K562 (cell line): ENCODE data around the gene B3GLCT. TPM values are rescaled to one million over a fixed set of nuclear protein-coding genes. Genes with fewer than 3 reads are reported as not detected.

Experiments
- ATAC-seq: fragments of 200-7000 bp; cut with Tn5 transposase; 3 replicates; pipeline ENCODE4 v1.9.1; 2020; ENCODE audit warnings: moderate library complexity
- BruUV-seq: library from RNA; stranded (reverse); fragments of 400-500 nt; replicated peaks from 2 replicates; lab custom pipeline; 2021; lab: Mats Ljungman, UMichigan
- CTCF ChIA-PET: fragments of 300-600 bp; formaldehyde crosslinking; extraction: SDS; loops from one replicate; lab custom pipeline; 2021; ENCODE audit warnings: low intra/inter-chr PET ratio; lab: Yijun Ruan, JAX
- POLR2A ChIA-PET: fragments of 300-600, 350-650 bp; sonication (Branson Sonifier 250); formaldehyde crosslinking; extraction: SDS; loops from one replicate; lab custom pipeline; 2021; ENCODE audit warnings: antibody characterized with exemption, inconsistent platforms; lab: Yijun Ruan, JAX
- DNase-seq, 4 experiments: peaks; one replicate each; pipeline versions ENCODE4 v3.0.0 to v3.0.0-alpha.2; 2011 to 2018; ENCODE audit warnings: low spot score in 3 of 4, mixed read lengths in 3 of 4; ENCODE audit errors: extremely low read depth in 1 of 4
- FAIRE-seq: peaks from 2 replicates; lab custom pipeline; 2011; peaks lifted over from hg19 to GRCh38; lab: Jason Lieb, UNC
- H2AFZ ChIP-seq: 2 replicates; pipeline ENCODE4 v1.6.0; 2011; ENCODE audit warnings: low read depth, low read length, control low read depth, inconsistent platforms
- H3K27ac ChIP-seq: fragments of 200-600 bp; 3 replicates; pipeline ENCODE4 v1.8.0; 2011; ENCODE audit warnings: low read depth, mild to moderate bottlenecking, control low read depth, inconsistent platforms, low read length, moderate library complexity, mixed read lengths; ENCODE audit errors: extremely low read depth
- H3K27me3 ChIP-seq, 2 experiments: fragments of 300-600 bp in 1 of 2; 2 replicates in 1 of 2; 3 replicates in 1 of 2; pipeline versions ENCODE4 v1.6.0 to v1.8.0; 2011; ENCODE audit warnings: inconsistent platforms in 2 of 2, low read length in 2 of 2, mild to moderate bottlenecking in 1 of 2, mixed read lengths in 1 of 2, moderate library complexity in 1 of 2; ENCODE audit not compliant: control insufficient read depth in 2 of 2, insufficient read depth in 2 of 2
- H3K36me3 ChIP-seq: fragments of 300-600 bp; 3 replicates; pipeline ENCODE4 v1.8.0; 2011; ENCODE audit warnings: mild to moderate bottlenecking, low read length, inconsistent platforms; ENCODE audit not compliant: control insufficient read depth, insufficient read depth
- H3K4me1 ChIP-seq, 2 experiments: fragments of 200-600 bp in 1 of 2; replicated peaks in 1 of 2; 2 replicates in 1 of 2; 3 replicates in 1 of 2; pipeline versions ENCODE4 v1.5.1 to v1.8.0; 2011; ENCODE audit warnings: inconsistent platforms in 2 of 2, low read length in 2 of 2, mild to moderate bottlenecking in 1 of 2, mixed read lengths in 1 of 2, moderate library complexity in 1 of 2; ENCODE audit not compliant: control insufficient read depth in 2 of 2, insufficient read depth in 2 of 2
- H3K4me2 ChIP-seq: 2 replicates; pipeline ENCODE4 v1.6.1; 2011; ENCODE audit warnings: low read length, control low read depth, inconsistent platforms, mixed read lengths; ENCODE audit not compliant: insufficient read depth
- H3K4me3 ChIP-seq: fragments of 200-600 bp; sonication (generic), shearing (Covaris generic); 2 replicates; pipeline ENCODE4 v1.5.1; 2016; ENCODE audit warnings: control low read depth, inconsistent platforms
- H3K79me2 ChIP-seq: fragments of 200-600 bp; 3 replicates; pipeline ENCODE4 v1.8.0; 2011; ENCODE audit warnings: low read length, inconsistent platforms; ENCODE audit not compliant: control insufficient read depth, insufficient read depth
- H3K9ac ChIP-seq, 2 experiments: 2 replicates each; pipeline versions ENCODE4 v1.6.0 to v1.6.1; 2011; ENCODE audit warnings: low read depth in 2 of 2, low read length in 2 of 2, control low read depth in 1 of 2, inconsistent platforms in 1 of 2, mild to moderate bottlenecking in 1 of 2, mixed read lengths in 1 of 2; ENCODE audit not compliant: insufficient read depth in 1 of 2
- H3K9me1 ChIP-seq: one replicate; pipeline ENCODE4 v1.6.0; 2011; ENCODE audit warnings: inconsistent platforms, mild to moderate bottlenecking, low read length, moderate library complexity; ENCODE audit not compliant: control insufficient read depth, insufficient read depth
- H3K9me3 ChIP-seq: replicated peaks from 2 replicates; pipeline ENCODE4 v1.5.1; 2011; ENCODE audit warnings: low read depth, low read length, inconsistent platforms; ENCODE audit not compliant: control insufficient read depth, insufficient read depth
- H4K20me1 ChIP-seq: replicated peaks from 2 replicates; pipeline ENCODE4 v1.6.1; 2011; ENCODE audit warnings: low read length, inconsistent platforms, mixed read lengths; ENCODE audit not compliant: control insufficient read depth, insufficient read depth
- COPS2 ChIP-seq: fragments of 450-650 bp; conservative IDR thresholded peaks from 2 replicates; pipeline ENCODE4 v1.6.1; 2016; ENCODE audit warnings: mild to moderate bottlenecking, moderate library complexity
- FOXK1 ChIP-seq: sonication (generic); formaldehyde crosslinking; IDR thresholded peaks from 2 replicates; pipeline ENCODE4 v1.8.0; 2022; ENCODE audit warnings: missing genetic modification reagents, mild to moderate bottlenecking, borderline replicate concordance
- HMGXB4 ChIP-seq: sonication (generic); formaldehyde crosslinking; IDR thresholded peaks from 2 replicates; pipeline ENCODE4 v1.8.1; 2023; ENCODE audit warnings: mild to moderate bottlenecking, missing genetic modification reagents
- HOXB6 ChIP-seq: fragments of 250-450 bp; sonication (Bioruptor Pico); IDR thresholded peaks from 2 replicates; pipeline ENCODE4 v1.5.1; 2022; ENCODE audit warnings: mild to moderate bottlenecking, borderline replicate concordance
- KHSRP ChIP-seq: fragments of 450-650 bp; IDR thresholded peaks from 2 replicates; pipeline ENCODE4 v1.6.1; 2017
- LCOR ChIP-seq: sonication (generic); formaldehyde crosslinking; IDR thresholded peaks from 2 replicates; pipeline ENCODE4 v1.8.0; 2022; ENCODE audit warnings: mild to moderate bottlenecking, missing genetic modification reagents
- MAFF ChIP-seq: IDR thresholded peaks from 2 replicates; pipeline ENCODE4 v1.6.1; 2012; ENCODE audit warnings: low read length, improper control_type of control experiment
- PHB2 ChIP-seq: fragments of 450-650 bp; IDR thresholded peaks from 2 replicates; pipeline ENCODE4 v1.6.1; 2017; ENCODE audit warnings: low read depth
- RNF2 ChIP-seq: sonication (generic); IDR thresholded peaks from 2 replicates; pipeline ENCODE4 v1.6.1; 2016
- SMC3 ChIP-seq: conservative IDR thresholded peaks from 2 replicates; pipeline ENCODE4 v1.6.1; 2011; ENCODE audit warnings: low read depth, low read length, improper control_type of control experiment; ENCODE audit not compliant: insufficient read depth
- STAT5A ChIP-seq: IDR thresholded peaks from 2 replicates; pipeline ENCODE4 v1.6.1; 2012; ENCODE audit warnings: low read length, inconsistent platforms, borderline replicate concordance
- ZC3H8 ChIP-seq: fragments of 450-650 bp; IDR thresholded peaks from 2 replicates; pipeline ENCODE4 v1.6.1; 2017
- ZNF282 ChIP-seq: sonication (generic); formaldehyde crosslinking; IDR thresholded peaks from 2 replicates; pipeline ENCODE4 v1.8.1; 2023; ENCODE audit warnings: missing genetic modification reagents
- WGBS: fragments of 100-300 bp; shearing (Covaris generic); methylation state at CpG from one replicate; pipeline ENCODE4 v1.1.6; 2016; ENCODE audit warnings: low coverage, mixed read lengths; ENCODE audit not compliant: insufficient coverage; ENCODE audit errors: missing lambda C conversion rate; 5-methylcytosine and 5-hydroxymethylcytosine counted together
- in situ Hi-C: fragments of 300-500 bp; cut with MboI; formaldehyde crosslinking; loops from 4 replicates; pipeline ENCODE4 v1.15.0; 2018; ENCODE audit warnings: inconsistent platforms, mixed read lengths
- intact Hi-C: fragments of 100-400 bp; cut with micrococcal nuclease; formaldehyde crosslinking; loops from 2 replicates; pipeline ENCODE4 v1.14.2; 2022
- polyA plus RNA-seq, 8 experiments: library from polyadenylated mRNA; depleted of rRNA in 4 of 8; stranded (reverse) in 5 of 8; unstranded in 3 of 8; fragments of >200 nt; fragmentation: Nextera tagmentation in 2 of 8; fragmentation: Illumina TruSeq in 1 of 8; extraction: Ambion mirVana in 2 of 8; extraction: Trizol in 1 of 8; gene quantifications; 2 replicates each; pipeline versions ENCODE4 v1.2.1 to v1.2.3, GENCODE V29; 2011 to 2014; ENCODE audit warnings: inconsistent platforms in 1 of 8, missing spikeins in 1 of 8
- total RNA-seq, 7 experiments: library from RNA; depleted of rRNA in 6 of 7; stranded (reverse); fragments of >200 nt in 6 of 7; fragmentation: Illumina TruSeq in 2 of 7; extraction: Trizol in 2 of 7; gene quantifications; 2 replicates each; pipeline versions ENCODE4 v1.2.1 to v1.2.3, GENCODE V29; 2011 to 2021; ENCODE audit warnings: low replicate concordance in 1 of 7
- TF ChIP-seq, protein P1 (sequence below): fragments of 250-450 bp; sonication (Bioruptor Pico); IDR thresholded peaks from 2 replicates; pipeline ENCODE4 v1.4.0; 2020; ENCODE audit warnings: borderline replicate concordance
- TF ChIP-seq, protein P2 (sequence below): fragments of 250-450 bp; sonication (Bioruptor Pico); IDR thresholded peaks from 2 replicates; pipeline ENCODE4 v1.5.0; 2021; ENCODE audit warnings: mild to moderate bottlenecking, moderate library complexity

The B3GLCT gene
- total and polyA plus RNA-seq, 9 of the 15 experiments (the other 6 are each of a cell fraction or from before 2014, with no cell fraction given): 1.1 to 5.1 (median 2.9) TPM

DNA sequence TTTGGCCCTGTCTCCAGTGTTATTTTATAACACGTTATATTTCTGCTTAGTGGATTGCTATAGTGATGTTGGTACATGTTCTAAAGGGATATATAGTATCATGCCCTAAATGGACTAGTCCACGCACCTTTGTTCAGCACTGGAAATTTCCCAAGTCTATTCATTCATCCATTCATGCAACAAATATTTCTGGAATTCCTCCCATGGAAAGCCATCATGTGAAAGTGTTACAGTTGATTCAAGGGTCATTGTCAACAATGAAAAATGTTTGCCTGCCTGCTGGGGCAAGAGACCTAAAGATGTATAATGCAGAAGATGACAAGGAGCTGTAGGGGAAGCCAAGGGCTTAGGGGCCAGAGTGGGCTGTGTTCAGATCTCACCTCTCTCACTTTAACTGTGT, 27.2 kb upstream of the B3GLCT start:
- no peak overlapping the region for H2AFZ ChIP-seq
- no peak for ATAC-seq
- H3K9ac ChIP-seq: no peak overlapping the region
- FAIRE-seq: no peak
- H3K27me3 ChIP-seq: no peaks in the 10 kb centered on the region
- no peak for DNase-seq
- H3K9me3 ChIP-seq: no peaks in the 10 kb centered on the region
- no peak for TF ChIP-seq HMGXB4 (CRISPR knock-in tag)
- TF ChIP-seq PHB2: no peak
- TF ChIP-seq STAT5A: no peak
- no peak for TF ChIP-seq SMC3
- no peak for TF ChIP-seq COPS2
- TF ChIP-seq, protein P1, sequence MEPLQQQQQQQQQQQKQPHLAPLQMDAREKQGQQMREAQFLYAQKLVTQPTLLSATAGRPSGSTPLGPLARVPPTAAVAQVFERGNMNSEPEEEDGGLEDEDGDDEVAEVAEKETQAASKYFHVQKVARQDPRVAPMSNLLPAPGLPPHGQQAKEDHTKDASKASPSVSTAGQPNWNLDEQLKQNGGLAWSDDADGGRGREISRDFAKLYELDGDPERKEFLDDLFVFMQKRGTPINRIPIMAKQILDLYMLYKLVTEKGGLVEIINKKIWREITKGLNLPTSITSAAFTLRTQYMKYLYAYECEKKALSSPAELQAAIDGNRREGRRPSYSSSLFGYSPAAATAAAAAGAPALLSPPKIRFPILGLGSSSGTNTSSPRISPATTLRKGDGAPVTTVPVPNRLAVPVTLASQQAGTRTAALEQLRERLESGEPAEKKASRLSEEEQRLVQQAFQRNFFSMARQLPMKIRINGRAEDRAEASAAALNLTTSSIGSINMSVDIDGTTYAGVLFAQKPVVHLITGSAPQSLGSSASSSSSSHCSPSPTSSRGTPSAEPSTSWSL (CRISPR knock-in tag): no peak
- TF ChIP-seq RNF2: no peak
- no peak for TF ChIP-seq ZNF282 (CRISPR knock-in tag)
- TF ChIP-seq ZC3H8: no peak
- TF ChIP-seq KHSRP: no peak
- TF ChIP-seq, protein P2, sequence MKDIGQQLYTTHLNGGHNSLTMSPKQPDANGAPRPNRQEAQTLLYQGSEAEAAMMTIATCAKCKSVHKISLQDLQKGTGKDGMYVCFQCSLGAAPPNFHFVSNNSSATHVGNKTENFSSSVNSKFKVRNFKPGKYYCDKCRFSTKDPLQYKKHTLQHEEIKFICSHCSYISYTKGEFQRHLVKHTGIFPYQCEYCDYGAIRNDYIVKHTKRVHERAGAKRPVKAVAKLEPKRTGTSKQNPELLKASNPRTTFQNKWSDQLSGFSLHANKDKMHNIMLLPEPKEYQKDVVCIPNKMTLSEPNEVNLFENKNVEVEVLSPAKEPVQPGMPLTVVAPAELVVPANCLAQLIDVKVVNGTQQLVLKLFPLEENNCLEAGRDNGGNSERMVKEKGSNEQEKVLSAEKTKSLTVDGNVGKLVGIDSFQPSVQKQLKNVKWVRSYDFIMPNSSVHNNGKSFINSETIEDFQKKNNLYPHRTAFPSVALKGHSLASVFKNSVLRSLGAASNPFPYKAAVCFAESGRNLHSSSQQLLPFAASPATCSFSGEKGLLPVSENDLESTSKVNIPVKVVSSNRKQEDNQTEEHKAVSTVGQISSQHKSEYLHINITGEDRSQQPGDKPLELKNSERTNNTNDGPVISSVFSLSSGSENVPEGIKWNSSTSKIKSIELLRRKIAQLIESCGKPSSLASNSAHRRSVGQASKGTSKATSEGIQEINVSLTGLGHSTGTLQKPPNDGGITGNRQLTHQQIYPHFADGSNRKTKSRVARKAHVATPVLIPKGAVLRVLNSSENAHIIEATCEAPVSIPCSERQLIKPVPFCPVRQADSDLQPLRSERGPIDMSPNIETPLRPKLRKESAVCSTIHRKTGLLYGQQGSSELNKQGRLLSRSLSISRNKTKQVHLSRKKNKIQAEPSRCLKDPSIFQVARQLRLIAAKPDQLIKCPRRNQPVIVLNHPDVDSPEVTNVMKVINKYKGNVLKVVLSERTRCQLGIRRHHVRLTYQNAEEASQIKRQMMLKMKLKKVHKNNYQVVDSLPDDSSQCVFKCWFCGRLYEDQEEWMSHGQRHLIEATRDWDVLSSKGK (CRISPR knock-in tag): no peak
- no peak for TF ChIP-seq HOXB6 (CRISPR knock-in tag)
- no peak for TF ChIP-seq MAFF
- no peak for TF ChIP-seq LCOR
- TF ChIP-seq FOXK1: no peak
- BruUV-seq: no TSS peak
- CTCF ChIA-PET: no interaction called here
- no peak overlapping the region for H3K27ac ChIP-seq
- intact Hi-C loops: no loop called here
- H4K20me1 ChIP-seq: no peaks in the 10 kb centered on the region
- WGBS: 12% methylated on average over 2 of the region's 2 CpGs
- POLR2A ChIA-PET: no interaction called here
- no peaks in the 10 kb centered on the region for H3K36me3 ChIP-seq
- in situ Hi-C loops: no loop called here
- H3K79me2 ChIP-seq: no peaks in the 10 kb centered on the region
- no peak overlapping the region for H3K4me2 ChIP-seq
- no peaks in the 10 kb centered on the region for H3K9me1 ChIP-seq
- no peak overlapping the region for H3K4me3 ChIP-seq
- H3K4me1 ChIP-seq: no peaks in the 10 kb centered on the region
